Esophagus muscularis mucosa (tissue), 4 donors: Measurements from ENCODE around the gene GCN1. TPM values are rescaled to one million over a fixed set of nuclear protein-coding genes. Genes with fewer than 3 reads are reported as not detected.
"Not testable (repeated sequence)": the region's sequence is repeated elsewhere in the genome, so short reads cannot be mapped to it uniquely, and the experiment has no call there.

ENCODE experiments used
- DNase-seq: peaks from one replicate; pipeline ENCODE4 v3.0.0-alpha.2; 2017; ENCODE audit errors: extremely low spot score
- H3K27ac ChIP-seq, 4 donors: fragments of 200-600 bp; sonication (generic); replicated peaks in 1 of 4; 1 replicate in 3 of 4; 2 replicates in 1 of 4; pipeline ENCODE4 v1.5.1; 2016 to 2019; ENCODE audit warnings: mild to moderate bottlenecking in 1 of 4
- H3K27me3 ChIP-seq, 4 donors: fragments of 200-600 bp; sonication (generic); one replicate each; pipeline versions ENCODE4 v1.5.1 to v1.6.0; 2016 to 2019
- H3K36me3 ChIP-seq, 4 donors: fragments of 200-600 bp; sonication (generic); one replicate each; pipeline ENCODE4 v1.5.1; 2016 to 2019
- H3K4me1 ChIP-seq, 4 donors: fragments of 200-600 bp; sonication (generic); one replicate each; pipeline ENCODE4 v1.5.1; 2016 to 2019
- H3K4me3 ChIP-seq, 4 donors: fragments of 200-600 bp; sonication (generic); 1 replicate in 2 of 4; 2 replicates in 2 of 4; pipeline ENCODE4 v1.5.1; 2016 to 2019; ENCODE audit warnings: mild to moderate bottlenecking in 4 of 4, moderate library complexity in 1 of 4
- H3K9me3 ChIP-seq, 4 donors: fragments of 200-600 bp; sonication (generic); 1 replicate in 3 of 4; 2 replicates in 1 of 4; pipeline ENCODE4 v1.5.1; 2016 to 2019
- CTCF ChIP-seq, 3 experiments: fragments of 200-600 bp in 2 of 3; fragments of 450-650 bp in 1 of 3; sonication (generic) in 2 of 3; IDR thresholded peaks; one replicate each; pipeline ENCODE4 v1.5.1; 2017 to 2019; ENCODE audit warnings: antibody characterized with exemption in 3 of 3, mild to moderate bottlenecking in 2 of 3, moderate library complexity in 1 of 3
- EP300 ChIP-seq: sonication (generic); formaldehyde crosslinking; IDR thresholded peaks from one replicate; pipeline ENCODE4 v1.6.1; 2017; ENCODE audit warnings: antibody characterized with exemption
- POLR2A ChIP-seq: fragments of 450-650 bp; IDR thresholded peaks from one replicate; pipeline ENCODE4 v1.6.1; 2017; ENCODE audit warnings: antibody characterized with exemption, moderate library complexity, mild to moderate bottlenecking, low read depth
- POLR2AphosphoS5 ChIP-seq, 2 donors: sonication (generic); formaldehyde crosslinking; IDR thresholded peaks; one replicate each; pipeline ENCODE4 v1.6.1; 2017; ENCODE audit warnings: antibody characterized with exemption in 2 of 2
- WGBS: methylation state at CpG from one replicate; pipeline ENCODE4 v1.1.5; 2018; 5-methylcytosine and 5-hydroxymethylcytosine counted together
- intact Hi-C: fragments of 100-400 bp; cut with DNase I; formaldehyde crosslinking; loops from one replicate; pipeline ENCODE4 v1.15.1; 2023
- total RNA-seq, 4 donors: library from RNA; depleted of rRNA; stranded (reverse); fragments of >200 nt; gene quantifications; one replicate each; pipeline versions ENCODE4 v1.1.0 to v1.2.1, GENCODE V29; 2016

GCN1 gene
- total RNA-seq, 4 donors from 2014 or later: 38.6 to 94.6 (median 49.3) TPM

- whole genome bisulfite sequencing: 59% methylated on average over 3 of the region's 9 CpGs
- H3K36me3 ChIP-seq: peaks cover 0 to 9% (median 0%) of the 10 kb centered on the region in 4 donors
- H3K4me3 ChIP-seq: peak overlapping the region in 1 of 4 donors; percentile 1
- TF ChIP-seq CTCF (IDR thresholded peaks at IDR 0.05): no peak
- no peak for TF ChIP-seq POLR2AphosphoS5 (IDR thresholded peaks at IDR 0.05)
- no peak for TF ChIP-seq EP300
- peaks cover 100% of the 10 kb centered on the region in 4 donors for H3K4me1 ChIP-seq
- DNase-seq: no peak
- intact Hi-C loops: no loop called here
- H3K9me3 ChIP-seq: no peaks in the 10 kb centered on the region
- H3K27ac ChIP-seq: peak overlapping the region; percentile 86 to 95 (median 91)
- H3K27me3 ChIP-seq: no peaks in the 10 kb centered on the region
These were observed 43.7 kb upstream of the GCN1 start for GRCh38 chr12:120238217-120238616.

DNA sequence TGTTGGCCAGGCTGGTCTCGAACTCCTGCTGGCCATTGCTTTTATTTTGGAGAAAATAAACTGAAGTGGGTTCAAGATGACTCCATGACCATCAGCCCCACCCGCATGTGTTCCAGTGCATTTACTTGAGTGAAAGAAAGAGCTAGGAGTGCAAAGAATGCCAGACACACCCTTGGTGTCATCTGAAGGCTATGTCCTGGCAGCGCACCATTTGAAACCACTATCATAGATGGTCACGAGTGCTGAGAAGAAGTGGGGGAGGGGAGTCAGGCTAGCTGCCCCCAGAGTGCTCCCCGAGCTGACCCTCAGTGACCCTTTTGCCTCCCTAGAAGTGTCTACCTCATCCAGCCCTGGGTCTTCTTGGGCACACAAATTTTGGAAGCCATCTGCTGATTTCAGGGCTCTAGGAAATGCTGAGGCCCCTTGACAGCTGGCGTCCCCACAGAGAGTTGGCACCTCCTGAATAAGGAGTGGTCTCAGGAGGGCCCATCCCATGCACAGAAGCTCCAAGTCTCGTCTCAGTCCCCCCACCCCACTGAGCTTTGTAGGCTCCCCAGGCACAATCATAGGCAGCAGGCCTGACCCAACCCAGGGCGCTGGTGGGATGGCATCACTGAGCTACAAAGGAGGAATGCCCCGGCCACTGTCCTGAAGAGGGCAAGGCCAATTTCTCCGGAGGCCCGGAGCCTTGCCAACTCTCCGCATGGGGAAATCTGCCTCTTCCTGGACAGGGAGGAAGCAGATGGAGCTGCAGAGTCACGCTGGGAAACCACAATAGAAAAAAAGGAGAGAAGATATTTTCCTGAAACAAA lies 43.1 kb upstream of the GCN1 start:
- Histone ChIP-seq H3K27me3 (no peaks in the 10 kb centered on the region), H3K36me3 (peaks cover 0 to 9% (median 0%) of the 10 kb centered on the region in 4 donors), H3K4me1 (peaks cover 100% of the 10 kb centered on the region in 4 donors), H3K4me3 (peak overlapping the region in 2 of 4 donors; percentile 1 to 4), H3K27ac (peak overlapping the region; percentile 86 to 95 (median 91)), H3K9me3 (no peaks in the 10 kb centered on the region)
- TF ChIP-seq POLR2A: no peak
- peak; percentile 33 to 34 for TF ChIP-seq POLR2AphosphoS5 (IDR thresholded peaks at IDR 0.05)
- intact Hi-C loops: no loop called here
- no peak for DNase-seq
- WGBS: 46% methylated on average over 12 of the region's 13 CpGs

GRCh38 chr12:120236809-120237208 lies 42.3 kb upstream of the GCN1 start:
- peak overlapping the region; percentile 86 to 95 (median 91) for H3K27ac ChIP-seq
- H3K27me3 ChIP-seq, H3K9me3 ChIP-seq, intact Hi-C loops, H3K36me3 ChIP-seq, DNase-seq, H3K4me3 ChIP-seq: not testable (repeated sequence)
- peaks cover 100% of the 10 kb centered on the region in 4 donors for H3K4me1 ChIP-seq
- WGBS: 52% methylated on average over 2 of the region's 3 CpGs

GRCh38 chr12:120235369-120236323 lies 41.1 kb upstream of the GCN1 start:
- 63% methylated on average over 14 of the region's 18 CpGs for WGBS
- Histone ChIP-seq H3K27ac (peak overlapping the region; percentile 86 to 95 (median 91)), H3K36me3 (no peaks in the 10 kb centered on the region), H3K4me1 (peaks cover 100% of the 10 kb centered on the region in 4 donors), H3K4me3 (peak overlapping the region; percentile 13 to 38 (median 18)), H3K9me3 (no peaks in the 10 kb centered on the region), H3K27me3 (no peaks in the 10 kb centered on the region)
- DNase-seq: no peak
- intact Hi-C loops: no loop called here
- no peak for TF ChIP-seq CTCF (IDR thresholded peaks at IDR 0.05)
- no peak for TF ChIP-seq POLR2AphosphoS5 (IDR thresholded peaks at IDR 0.05)
- TF ChIP-seq POLR2A: no peak
- no peak for TF ChIP-seq EP300

DNA sequence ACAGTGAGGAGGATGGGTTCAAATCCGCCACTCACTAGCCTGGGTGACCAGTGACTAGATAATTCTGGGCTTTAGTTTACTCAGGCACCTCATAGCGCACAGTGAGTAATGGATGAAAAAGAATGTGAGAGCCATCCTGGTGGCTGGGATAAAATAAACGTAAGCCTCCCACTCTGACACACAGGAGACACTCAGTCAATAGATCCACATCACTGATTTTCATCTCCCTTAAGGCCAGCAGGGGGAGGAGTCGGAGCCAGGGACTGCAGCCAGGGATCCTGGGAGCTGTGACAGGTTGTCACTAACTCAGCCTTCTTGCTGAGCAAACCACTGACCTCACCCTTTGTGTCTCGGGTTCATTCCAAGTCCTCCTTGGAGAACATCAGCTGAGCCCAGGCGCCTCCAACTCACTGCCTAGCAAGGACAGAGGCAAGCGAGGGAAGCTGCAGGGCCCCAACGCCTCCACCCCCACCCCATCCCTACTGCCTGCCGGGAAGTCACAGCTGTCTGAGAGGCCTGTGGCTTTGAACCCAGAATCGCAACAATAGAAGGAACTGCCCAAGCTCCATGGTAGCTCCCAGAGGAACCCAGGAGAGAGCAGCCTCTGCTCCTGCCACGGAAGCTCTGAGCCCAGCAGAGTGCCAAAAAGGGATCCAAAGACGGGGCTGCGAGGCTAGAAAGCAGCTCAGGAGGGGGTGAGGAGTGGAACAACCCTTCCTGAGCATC lies 40.3 kb upstream of the GCN1 start:
- no peaks in the 10 kb centered on the region for H3K9me3 ChIP-seq
- H3K27me3 ChIP-seq: no peaks in the 10 kb centered on the region
- H3K27ac ChIP-seq: peak overlapping the region; percentile 86 to 95 (median 91)
- no peak for TF ChIP-seq POLR2A
- peak; percentile 82 to 91 for TF ChIP-seq POLR2AphosphoS5 (IDR thresholded peaks at IDR 0.05)
- no peak for TF ChIP-seq EP300
- peak; percentile 49 to 62 (median 51) for TF ChIP-seq CTCF (IDR thresholded peaks at IDR 0.05)
- WGBS: 13% methylated on average over 11 of the region's 13 CpGs
- H3K36me3 ChIP-seq: no peaks in the 10 kb centered on the region
- intact Hi-C loops: no loop called here
- DNase-seq: peak; percentile 98
- peak overlapping the region; percentile 13 to 38 (median 18) for H3K4me3 ChIP-seq
- peaks cover 100% of the 10 kb centered on the region in 4 donors for H3K4me1 ChIP-seq
